Stomach smooth muscle (tissue), 2 donors: ENCODE results near the gene MRPL4.

Experiments used
- H3K27ac ChIP-seq: one replicate; pipeline ENCODE4 v1.7.0; 2013; ENCODE audit warnings: mild to moderate bottlenecking, low read length, inconsistent platforms
- H3K27me3 ChIP-seq, 2 donors: one replicate each; pipeline ENCODE4 v1.7.0; 2013; ENCODE audit warnings: low read length in 2 of 2; ENCODE audit not compliant: insufficient read depth in 2 of 2, control insufficient read depth in 1 of 2
- H3K36me3 ChIP-seq, 2 donors: one replicate each; pipeline ENCODE4 v1.7.0; 2013; ENCODE audit warnings: low read length in 2 of 2; ENCODE audit not compliant: control insufficient read depth in 2 of 2, insufficient read depth in 2 of 2
- H3K4me1 ChIP-seq: one replicate; pipeline ENCODE4 v1.7.0; 2013; ENCODE audit warnings: low read length; ENCODE audit not compliant: control insufficient read depth, insufficient read depth
- H3K4me3 ChIP-seq, 2 donors: one replicate each; pipeline ENCODE4 v1.7.0; 2013; ENCODE audit warnings: low read length in 2 of 2
- H3K9ac ChIP-seq, 2 donors: one replicate each; pipeline ENCODE4 v1.7.0; 2013; ENCODE audit warnings: low read length in 2 of 2, mild to moderate bottlenecking in 1 of 2
- H3K9me3 ChIP-seq, 2 donors: one replicate each; pipeline ENCODE4 v1.7.0; 2013; ENCODE audit warnings: low read length in 2 of 2; ENCODE audit not compliant: control insufficient read depth in 2 of 2
- donor health status: healthy.
- donor health status: Pancreatic carcinoma.

MRPL4 gene

GRCh38 chr19:10289836-10290356 is 37.9 kb downstream of the MRPL4 start, which contains the start of gene ICAM5:
Gene ICAM5 (plus strand): TSS chr19:10289952. CDS start chr19:10290044, 92 bp downstream.
- H3K4me3 ChIP-seq: peak within 1 kb of the TSS; percentile 49 to 67

DNA sequence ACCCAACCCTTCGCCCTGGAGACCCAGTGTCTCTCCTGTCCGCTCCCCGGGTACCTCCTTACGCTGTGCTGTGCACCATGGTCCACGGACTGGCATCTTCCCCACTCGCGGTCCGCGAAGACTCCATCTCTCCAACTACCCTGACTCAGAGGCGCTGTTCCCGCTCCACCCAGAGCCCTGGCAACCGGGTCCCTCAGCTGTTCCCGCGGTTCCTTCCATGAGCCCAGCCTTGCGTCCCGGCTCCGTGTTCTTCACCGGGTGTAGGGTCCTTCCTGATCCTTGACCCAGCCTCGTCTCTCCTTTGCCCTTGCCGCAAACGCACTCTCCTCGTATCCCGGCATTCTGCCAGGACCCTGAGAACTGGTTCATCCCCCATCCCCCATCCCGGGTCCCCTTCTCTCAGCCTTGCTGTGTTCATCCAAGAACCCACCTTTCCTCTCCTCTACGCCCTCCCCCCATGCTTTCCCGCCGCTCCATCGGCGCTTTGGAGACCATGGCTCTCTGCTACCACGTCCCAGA is 38.4 kb downstream of the MRPL4 start:
- Histone ChIP-seq H3K4me3 (peak overlapping the region in 1 of 2 donors; percentile 67), H3K4me1 (peaks cover 54% of the 10 kb centered on the region), H3K27me3 (peaks cover 77 to 90% of the 10 kb centered on the region in 2 donors), H3K27ac (no peak overlapping the region), H3K9ac (no peak overlapping the region), H3K36me3 (no peaks in the 10 kb centered on the region), H3K9me3 (no peaks in the 10 kb centered on the region)

More at GRCh38 chr19:10289836-10290356, 37.9 kb downstream of the MRPL4 start, which contains the start of gene ICAM5:
- Histone ChIP-seq H3K27me3 (peaks cover 76 to 85% of the 10 kb centered on the region in 2 donors), H3K9me3 (no peaks in the 10 kb centered on the region), H3K9ac (no peak within 1 kb of the TSS), H3K27ac (no peak within 1 kb of the TSS), H3K4me1 (peaks cover 56% of the 10 kb centered on the region), H3K36me3 (no peaks in the 10 kb centered on the region)

- Histone ChIP-seq H3K4me3 (peak overlapping the region; percentile 55 to 67), H3K4me1 (peaks cover 56% of the 10 kb centered on the region), H3K27ac (no peak overlapping the region), H3K9me3 (no peaks in the 10 kb centered on the region), H3K9ac (no peak overlapping the region), H3K36me3 (no peaks in the 10 kb centered on the region), H3K27me3 (peaks cover 79 to 96% of the 10 kb centered on the region in 2 donors)
Measured at GRCh38 chr19:10290876-10291553, 39.0 kb downstream of the MRPL4 start.

DNA sequence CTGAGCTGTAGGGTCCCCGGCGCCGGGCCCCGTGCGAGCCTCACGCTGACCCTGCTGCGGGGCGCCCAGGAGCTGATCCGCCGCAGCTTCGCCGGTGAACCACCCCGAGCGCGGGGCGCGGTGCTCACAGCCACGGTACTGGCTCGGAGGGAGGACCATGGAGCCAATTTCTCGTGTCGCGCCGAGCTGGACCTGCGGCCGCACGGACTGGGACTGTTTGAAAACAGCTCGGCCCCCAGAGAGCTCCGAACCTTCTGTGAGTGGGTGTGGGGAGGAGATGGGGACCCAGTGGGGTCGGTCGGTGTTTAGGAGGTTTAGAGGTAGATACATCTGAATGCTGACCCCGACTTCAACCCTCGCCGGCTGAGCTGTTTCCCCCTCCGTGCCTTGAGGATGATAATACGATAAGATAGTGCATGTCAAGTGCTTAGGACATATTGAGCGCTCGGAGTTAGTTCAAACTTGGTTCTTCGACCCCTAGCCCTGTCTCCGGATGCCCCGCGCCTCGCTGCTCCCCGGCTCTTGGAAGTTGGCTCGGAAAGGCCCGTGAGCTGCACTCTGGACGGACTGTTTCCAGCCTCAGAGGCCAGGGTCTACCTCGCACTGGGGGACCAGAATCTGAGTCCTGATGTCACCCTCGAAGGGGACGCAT is 39.7 kb downstream of the MRPL4 start:
- peaks cover 78 to 98% of the 10 kb centered on the region in 2 donors for H3K27me3 ChIP-seq
- H3K9ac ChIP-seq: no peak overlapping the region
- H3K9me3 ChIP-seq: no peaks in the 10 kb centered on the region
- peaks cover 55% of the 10 kb centered on the region for H3K4me1 ChIP-seq
- no peak overlapping the region for H3K27ac ChIP-seq
- H3K36me3 ChIP-seq: no peaks in the 10 kb centered on the region
- H3K4me3 ChIP-seq: peak overlapping the region; percentile 55 to 67

DNA sequence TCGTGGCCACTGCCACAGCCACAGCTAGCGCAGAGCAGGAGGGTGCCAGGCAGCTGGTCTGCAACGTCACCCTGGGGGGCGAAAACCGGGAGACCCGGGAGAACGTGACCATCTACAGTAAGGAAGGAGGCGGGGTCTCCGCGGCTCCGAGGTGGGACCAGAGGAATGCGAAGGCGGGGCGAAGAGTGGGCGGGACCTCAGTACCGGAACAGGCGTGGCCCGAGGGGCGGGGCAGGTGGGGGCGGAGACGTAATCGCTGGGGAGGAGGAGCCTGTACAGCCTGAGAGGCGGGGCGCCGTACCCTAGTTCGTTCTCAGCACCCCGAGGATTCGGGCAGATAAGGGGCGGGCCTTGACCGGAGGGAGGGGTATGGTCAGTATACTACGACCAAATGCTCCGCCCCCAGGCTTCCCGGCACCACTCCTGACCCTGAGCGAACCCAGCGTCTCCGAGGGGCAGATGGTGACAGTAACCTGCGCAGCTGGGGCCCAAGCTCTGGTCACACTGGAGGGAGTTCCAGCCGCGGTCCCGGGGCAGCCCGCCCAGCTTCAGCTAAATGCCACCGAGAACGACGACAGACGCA is 40.3 kb downstream of the MRPL4 start:
- Histone ChIP-seq H3K4me1 (peaks cover 52% of the 10 kb centered on the region), H3K9ac (no peak overlapping the region), H3K9me3 (no peaks in the 10 kb centered on the region), H3K27me3 (peaks cover 78 to 94% of the 10 kb centered on the region in 2 donors), H3K27ac (no peak overlapping the region), H3K4me3 (peak overlapping the region; percentile 55 to 67), H3K36me3 (no peaks in the 10 kb centered on the region)

DNA sequence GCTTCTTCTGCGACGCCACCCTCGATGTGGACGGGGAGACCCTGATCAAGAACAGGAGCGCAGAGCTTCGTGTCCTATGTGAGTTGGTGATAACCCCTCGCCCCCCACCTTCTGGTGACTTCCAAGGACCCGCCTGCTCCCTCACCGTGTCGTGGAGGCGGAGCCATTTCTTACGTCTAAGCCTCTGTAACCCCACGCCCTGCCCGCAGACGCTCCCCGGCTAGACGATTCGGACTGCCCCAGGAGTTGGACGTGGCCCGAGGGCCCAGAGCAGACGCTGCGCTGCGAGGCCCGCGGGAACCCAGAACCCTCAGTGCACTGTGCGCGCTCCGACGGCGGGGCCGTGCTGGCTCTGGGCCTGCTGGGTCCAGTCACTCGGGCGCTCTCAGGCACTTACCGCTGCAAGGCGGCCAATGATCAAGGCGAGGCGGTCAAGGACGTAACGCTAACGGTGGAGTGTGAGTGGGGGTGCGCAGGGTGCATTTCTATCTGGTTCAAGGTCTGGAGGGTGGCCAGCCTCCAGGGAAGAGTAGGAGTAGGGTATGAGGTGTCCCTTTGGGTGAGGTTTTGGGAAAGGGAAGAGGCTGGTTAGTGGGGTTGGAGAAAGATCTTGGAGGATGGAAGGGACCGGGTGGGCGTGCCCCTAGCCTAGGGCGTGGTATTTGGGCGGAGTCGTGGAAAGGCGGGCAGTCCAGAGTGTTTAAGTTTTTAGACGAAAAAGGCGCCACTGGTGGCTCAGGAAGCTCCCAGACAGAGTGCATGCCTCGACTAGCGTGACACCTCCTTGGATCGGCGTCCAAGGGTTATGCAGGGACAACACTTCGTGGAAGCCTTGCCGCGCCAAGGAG is 41.0 kb downstream of the MRPL4 start:
- peaks cover 71 to 87% of the 10 kb centered on the region in 2 donors for H3K27me3 ChIP-seq
- H3K27ac ChIP-seq: no peak overlapping the region
- no peaks in the 10 kb centered on the region for H3K9me3 ChIP-seq
- H3K36me3 ChIP-seq: no peaks in the 10 kb centered on the region
- H3K4me1 ChIP-seq: peaks cover 49% of the 10 kb centered on the region
- H3K9ac ChIP-seq: no peak overlapping the region
- peak overlapping the region in 1 of 2 donors; percentile 67 for H3K4me3 ChIP-seq

DNA sequence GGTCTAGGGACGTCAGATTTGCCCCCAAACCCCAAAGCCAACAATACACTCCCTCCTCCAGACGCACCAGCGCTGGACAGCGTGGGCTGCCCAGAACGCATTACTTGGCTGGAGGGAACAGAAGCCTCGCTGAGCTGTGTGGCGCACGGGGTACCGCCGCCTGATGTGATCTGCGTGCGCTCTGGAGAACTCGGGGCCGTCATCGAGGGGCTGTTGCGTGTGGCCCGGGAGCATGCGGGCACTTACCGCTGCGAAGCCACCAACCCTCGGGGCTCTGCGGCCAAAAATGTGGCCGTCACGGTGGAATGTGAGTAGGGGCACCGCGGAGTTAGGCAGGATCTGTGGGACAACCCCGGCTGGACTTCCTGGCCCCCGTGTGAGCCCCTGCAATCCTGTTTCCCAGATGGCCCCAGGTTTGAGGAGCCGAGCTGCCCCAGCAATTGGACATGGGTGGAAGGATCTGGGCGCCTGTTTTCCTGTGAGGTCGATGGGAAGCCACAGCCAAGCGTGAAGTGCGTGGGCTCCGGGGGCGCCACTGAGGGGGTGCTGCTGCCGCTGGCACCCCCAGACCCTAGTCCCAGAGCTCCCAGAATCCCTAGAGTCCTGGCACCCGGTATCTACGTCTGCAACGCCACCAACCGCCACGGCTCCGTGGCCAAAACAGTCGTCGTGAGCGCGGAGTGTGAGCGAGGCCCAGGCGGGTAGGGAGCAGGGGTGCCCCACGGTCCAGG is 41.8 kb downstream of the MRPL4 start:
- Histone ChIP-seq H3K36me3 (no peaks in the 10 kb centered on the region), H3K4me1 (peaks cover 47% of the 10 kb centered on the region), H3K9ac (no peak overlapping the region), H3K27me3 (peaks cover 66 to 80% of the 10 kb centered on the region in 2 donors), H3K4me3 (no peak overlapping the region), H3K9me3 (no peaks in the 10 kb centered on the region), H3K27ac (no peak overlapping the region)

- Histone ChIP-seq H3K4me3 (no peak overlapping the region), H3K27ac (no peak overlapping the region), H3K36me3 (no peaks in the 10 kb centered on the region), H3K27me3 (peaks cover 60 to 75% of the 10 kb centered on the region in 2 donors), H3K9ac (no peak overlapping the region), H3K9me3 (no peaks in the 10 kb centered on the region), H3K4me1 (peaks cover 42% of the 10 kb centered on the region)
Measured at GRCh38 chr19:10294368-10294697, 42.3 kb downstream of the MRPL4 start.

DNA sequence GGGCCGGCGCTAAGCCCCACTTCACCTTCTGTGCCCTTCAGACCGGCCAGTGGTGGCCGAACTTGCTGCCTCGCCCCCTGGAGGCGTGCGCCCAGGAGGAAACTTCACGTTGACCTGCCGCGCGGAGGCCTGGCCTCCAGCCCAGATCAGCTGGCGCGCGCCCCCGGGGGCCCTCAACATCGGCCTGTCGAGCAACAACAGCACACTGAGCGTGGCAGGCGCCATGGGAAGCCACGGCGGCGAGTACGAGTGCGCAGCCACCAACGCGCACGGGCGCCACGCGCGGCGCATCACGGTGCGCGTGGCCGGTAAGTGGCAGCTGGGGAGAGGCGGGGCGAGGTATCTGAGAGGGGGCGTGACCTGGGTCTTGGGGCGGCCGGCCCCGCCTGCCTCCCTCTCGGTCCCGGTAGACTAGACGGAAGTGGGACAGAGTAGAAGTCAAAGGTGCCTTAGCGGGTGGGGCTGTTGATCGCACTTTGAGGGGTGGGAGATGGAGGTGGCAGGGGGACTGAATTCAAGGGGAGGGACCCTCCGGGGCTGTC is 43.4 kb downstream of the MRPL4 start:
- Histone ChIP-seq H3K36me3 (no peaks in the 10 kb centered on the region), H3K27ac (no peak overlapping the region), H3K9me3 (no peaks in the 10 kb centered on the region), H3K4me1 (peaks cover 32% of the 10 kb centered on the region), H3K9ac (no peak overlapping the region), H3K4me3 (peak overlapping the region in 1 of 2 donors; percentile 35), H3K27me3 (peaks cover 59 to 70% of the 10 kb centered on the region in 2 donors)
